Measurements from ENCODE around the gene PRSS22.

- TF ChIP-seq POLR2A (IDR thresholded peaks at IDR 0.05) (no peak), CTCF (IDR thresholded peaks at IDR 0.05) (no peak)
Observed at GRCh38 chr16:2825906-2826305, 32.1 kb downstream of the PRSS22 start.
